GM10266 (cell line): ENCODE measurements around the gene LRCH2.

ENCODE experiments used
- DNase-seq: peaks from one replicate; pipeline ENCODE4 v3.0.0; 2012; ENCODE audit errors: extremely low spot score
- TF ChIP-seq, protein P1 (sequence below): IDR thresholded peaks from 2 replicates; pipeline ENCODE4 v1.5.1; 2012; ENCODE audit warnings: mild to moderate bottlenecking, low read depth; ENCODE audit not compliant: control insufficient read depth, insufficient read depth; ENCODE audit errors: missing control alignments

Gene LRCH2

DNA sequence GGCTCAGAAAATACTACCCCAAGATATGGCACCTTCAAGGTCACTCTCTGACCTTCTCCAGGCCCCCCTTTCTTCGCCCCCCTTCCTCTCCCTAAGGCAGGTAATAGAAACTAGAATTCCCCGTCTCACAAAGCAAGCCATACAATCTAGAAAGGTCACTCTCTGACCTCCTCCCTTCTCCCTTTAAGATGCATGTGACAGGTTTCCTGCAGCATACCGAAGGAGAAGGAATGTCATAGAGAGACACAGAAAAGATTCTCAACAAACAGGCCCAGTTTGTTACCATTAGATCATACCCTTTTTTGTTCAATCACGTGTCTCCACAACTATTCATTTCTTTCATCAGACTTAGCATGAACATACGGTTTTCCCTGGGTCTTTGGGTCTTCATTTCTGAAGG is 95.9 kb downstream of the LRCH2 start:
- DNase-seq: no peak
- TF ChIP-seq, protein P1, sequence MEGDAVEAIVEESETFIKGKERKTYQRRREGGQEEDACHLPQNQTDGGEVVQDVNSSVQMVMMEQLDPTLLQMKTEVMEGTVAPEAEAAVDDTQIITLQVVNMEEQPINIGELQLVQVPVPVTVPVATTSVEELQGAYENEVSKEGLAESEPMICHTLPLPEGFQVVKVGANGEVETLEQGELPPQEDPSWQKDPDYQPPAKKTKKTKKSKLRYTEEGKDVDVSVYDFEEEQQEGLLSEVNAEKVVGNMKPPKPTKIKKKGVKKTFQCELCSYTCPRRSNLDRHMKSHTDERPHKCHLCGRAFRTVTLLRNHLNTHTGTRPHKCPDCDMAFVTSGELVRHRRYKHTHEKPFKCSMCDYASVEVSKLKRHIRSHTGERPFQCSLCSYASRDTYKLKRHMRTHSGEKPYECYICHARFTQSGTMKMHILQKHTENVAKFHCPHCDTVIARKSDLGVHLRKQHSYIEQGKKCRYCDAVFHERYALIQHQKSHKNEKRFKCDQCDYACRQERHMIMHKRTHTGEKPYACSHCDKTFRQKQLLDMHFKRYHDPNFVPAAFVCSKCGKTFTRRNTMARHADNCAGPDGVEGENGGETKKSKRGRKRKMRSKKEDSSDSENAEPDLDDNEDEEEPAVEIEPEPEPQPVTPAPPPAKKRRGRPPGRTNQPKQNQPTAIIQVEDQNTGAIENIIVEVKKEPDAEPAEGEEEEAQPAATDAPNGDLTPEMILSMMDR: no peak

DNA sequence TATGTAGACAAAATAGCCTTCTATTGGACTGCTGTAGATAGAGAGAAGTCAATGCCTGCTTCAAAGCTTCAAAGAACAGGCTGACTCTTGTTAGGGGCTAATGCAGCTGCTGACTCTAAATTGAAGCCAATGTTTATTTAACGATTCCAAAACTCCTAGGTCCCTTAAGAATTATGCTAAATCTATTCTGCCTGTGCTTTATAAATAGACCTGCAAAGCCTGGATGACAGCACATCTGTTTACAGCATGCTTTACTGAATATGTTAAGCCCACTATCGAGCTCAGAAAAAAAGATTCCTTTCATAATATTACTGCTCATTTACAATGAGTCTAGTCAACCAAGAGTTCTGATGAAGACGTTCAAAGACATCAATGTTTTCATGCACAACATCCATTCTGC is 99.5 kb downstream of the LRCH2 start:
- no peak for DNase-seq
- TF ChIP-seq, protein P1: no peak

DNA sequence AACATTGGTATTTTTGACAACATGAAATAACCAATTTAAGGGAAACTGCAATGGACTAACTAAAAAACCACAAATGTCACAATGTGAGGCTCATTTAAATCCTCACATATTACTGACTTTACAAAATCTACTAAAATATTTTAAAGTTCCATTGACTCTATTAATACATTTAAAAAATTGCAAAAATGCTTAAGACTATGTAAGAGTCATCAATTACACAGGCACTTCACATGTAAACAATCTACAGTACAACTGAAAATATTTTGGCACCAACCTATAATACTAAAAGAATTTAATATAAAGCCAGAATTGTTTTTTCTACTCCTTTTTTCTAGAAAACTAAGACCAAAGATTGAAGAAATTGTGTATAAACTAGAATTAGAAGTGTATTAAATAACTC is 121.5 kb downstream of the LRCH2 start:
- TF ChIP-seq, protein P1: no peak
- DNase-seq: no peak

DNA sequence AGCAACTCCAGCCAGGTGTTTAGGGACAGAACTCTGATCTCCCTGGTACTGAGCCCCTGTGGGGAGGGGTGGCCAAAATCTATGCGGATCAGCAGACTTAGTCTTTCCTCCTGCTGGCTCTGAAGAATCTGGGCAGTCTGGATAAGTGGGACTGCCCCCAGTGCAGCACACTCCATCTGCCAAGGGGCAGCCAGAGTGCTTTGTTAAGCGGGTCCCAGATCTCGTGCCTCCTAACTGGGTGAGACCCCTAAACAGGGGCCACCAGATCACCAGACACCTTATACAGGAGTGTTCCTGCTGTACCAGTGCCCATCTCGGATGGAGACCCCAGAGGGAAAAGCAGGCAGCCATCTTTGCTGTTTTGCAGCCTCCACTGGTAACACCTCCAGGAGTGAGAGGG is 135.0 kb downstream of the LRCH2 start:
- DNase-seq: no peak

DNA sequence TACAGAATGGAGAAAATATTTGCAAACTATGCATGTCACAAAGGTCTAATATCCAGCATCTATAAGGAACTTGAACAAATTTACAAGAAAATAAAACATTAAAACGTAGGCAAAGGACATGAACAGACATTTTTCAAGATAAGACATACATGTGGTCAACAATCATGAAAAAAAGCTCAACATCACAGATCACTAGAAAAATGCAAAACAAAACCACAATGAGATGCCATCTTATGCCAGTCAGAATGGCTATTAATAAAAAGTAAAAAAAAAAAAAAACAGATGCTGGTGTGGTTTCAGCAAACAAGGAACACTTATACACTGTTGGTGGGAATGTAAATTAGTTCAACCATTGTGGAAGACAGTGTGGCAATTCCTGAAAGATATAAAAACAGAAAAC is 140.7 kb downstream of the LRCH2 start:
- DNase-seq: no peak
- TF ChIP-seq, protein P1: no peak

More for the DNA sequence above, 135.0 kb downstream of the LRCH2 start:
- TF ChIP-seq, protein P1: no peak

DNA sequence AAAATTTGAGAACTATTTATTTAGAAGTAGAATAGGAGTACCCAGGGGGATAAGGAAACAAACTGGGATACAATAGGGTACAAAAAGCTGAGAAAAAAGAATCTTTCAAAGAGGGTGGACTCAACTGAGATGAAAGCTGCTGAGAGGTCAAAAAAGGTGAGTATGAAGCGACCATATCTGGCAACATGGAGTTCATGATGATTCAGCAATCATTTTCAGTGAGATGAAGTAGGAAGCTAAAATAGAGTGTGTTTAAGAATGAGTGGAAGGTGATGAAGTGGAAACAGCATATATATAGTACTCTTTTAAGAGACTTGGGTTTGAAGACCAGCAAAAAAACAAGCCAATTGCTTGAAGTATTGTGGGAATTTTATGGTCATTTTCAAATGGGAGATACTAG is 144.5 kb downstream of the LRCH2 start:
- no peak for DNase-seq
- TF ChIP-seq, protein P1: no peak

DNA sequence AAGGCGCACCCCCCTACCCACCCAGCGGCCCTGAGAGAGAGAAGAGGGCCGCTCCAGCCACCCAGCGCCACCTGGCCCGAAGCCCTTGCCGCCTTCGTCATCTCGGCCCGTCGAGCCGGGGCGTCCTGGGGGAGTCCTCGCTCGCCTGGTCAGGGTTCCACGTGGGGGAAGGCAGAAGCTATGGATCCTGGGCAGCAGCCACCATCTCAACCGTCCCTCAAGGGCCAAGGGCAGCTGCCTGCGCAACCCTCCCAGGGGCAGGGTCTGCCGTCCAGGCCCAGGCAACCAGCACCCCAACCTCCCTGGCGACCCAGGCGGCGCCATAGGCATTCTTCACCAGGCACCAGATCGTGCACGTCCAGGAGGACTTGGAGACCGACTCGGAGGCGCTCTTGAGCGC is 165.0 kb downstream of the LRCH2 start:
- TF ChIP-seq, protein P1: no peak
- no peak for DNase-seq
